Coronary artery (tissue), 2 donors: ENCODE data around the gene INTS1.
"Not testable (repeated sequence)": the region's sequence is repeated elsewhere in the genome, so short reads cannot be mapped to it uniquely, and the experiment has no call there.

Experiments
- DNase-seq: peaks from one replicate; pipeline ENCODE4 v3.0.0-alpha.2; 2017; ENCODE audit warnings: low spot score
- H3K27ac ChIP-seq, 2 donors: fragments of 200-600 bp; sonication (generic); one replicate each; pipeline ENCODE4 v1.5.1; 2016 to 2019
- H3K4me3 ChIP-seq: fragments of 200-600 bp; sonication (generic); 2 replicates; pipeline ENCODE4 v1.5.1; 2016; ENCODE audit warnings: mild to moderate bottlenecking, moderate library complexity
- CTCF ChIP-seq: fragments of 200-600 bp; sonication (generic); IDR thresholded peaks from one replicate; pipeline ENCODE4 v1.5.1; 2019; ENCODE audit warnings: antibody characterized with exemption

The INTS1 gene

GRCh38 chr7:1516586-1517251, 12.5 kb upstream of the INTS1 start:
- no peak overlapping the region for H3K27ac ChIP-seq
- H3K4me3 ChIP-seq = no peak overlapping the region
- no peak for DNase-seq
- TF ChIP-seq CTCF = no peak

GRCh38 chr7:1515509-1515967, 11.3 kb upstream of the INTS1 start:
- DNase-seq, H3K4me3 ChIP-seq, H3K27ac ChIP-seq: not testable (repeated sequence)

GRCh38 chr7:1514995-1515401, 10.8 kb upstream of the INTS1 start:
- Histone ChIP-seq H3K27ac (no peak overlapping the region), H3K4me3 (no peak overlapping the region)
- TF ChIP-seq CTCF = no peak
- DNase-seq = no peak

- no peak for DNase-seq
- no peak for TF ChIP-seq CTCF
Observed at GRCh38 chr7:1514407-1514806, 10.2 kb upstream of the INTS1 start.

GRCh38 chr7:1513657-1514095, 9.5 kb upstream of the INTS1 start:
- peak overlapping the region; percentile 57 for H3K4me3 ChIP-seq
- H3K27ac ChIP-seq = peak overlapping the region; percentile 96 to 99
- TF ChIP-seq CTCF = no peak
- DNase-seq = no peak

More at GRCh38 chr7:1514407-1514806, 10.2 kb upstream of the INTS1 start:
- Histone ChIP-seq H3K27ac (peak overlapping the region in 1 of 2 donors; percentile 99), H3K4me3 (no peak overlapping the region)

- peak; percentile 96 for DNase-seq
- TF ChIP-seq CTCF = no peak
- peak overlapping the region; percentile 96 to 99 for H3K27ac ChIP-seq
- H3K4me3 ChIP-seq = peak overlapping the region; percentile 57
Observed at GRCh38 chr7:1512781-1513656, 8.8 kb upstream of the INTS1 start.

- no peak for DNase-seq
- Histone ChIP-seq H3K4me3 (no peak overlapping the region), H3K27ac (no peak overlapping the region)
- no peak for TF ChIP-seq CTCF
Observed at GRCh38 chr7:1511444-1512422, 7.5 kb upstream of the INTS1 start.
